IPS-15b (cell line): ENCODE measurements around the gene OTC.

Experiments
- H3K27me3 ChIP-seq: one replicate; pipeline ENCODE4 v1.6.1; 2013; ENCODE audit warnings: low read length; ENCODE audit not compliant: control insufficient read depth, insufficient read depth
- H3K36me3 ChIP-seq: one replicate; pipeline ENCODE4 v1.6.1; 2013; ENCODE audit warnings: low read length; ENCODE audit not compliant: control insufficient read depth, insufficient read depth
- H3K4me1 ChIP-seq: one replicate; pipeline ENCODE4 v1.6.1; 2013; ENCODE audit warnings: mild to moderate bottlenecking, low read length; ENCODE audit not compliant: control insufficient read depth, insufficient read depth
- H3K4me3 ChIP-seq: one replicate; pipeline ENCODE4 v1.5.1; 2013; ENCODE audit warnings: low read depth, low read length
- H3K9ac ChIP-seq: one replicate; pipeline ENCODE4 v1.6.1; 2013; ENCODE audit warnings: low read depth, mild to moderate bottlenecking, low read length
- H3K9me3 ChIP-seq: one replicate; pipeline ENCODE4 v1.6.1; 2013; ENCODE audit warnings: mild to moderate bottlenecking, low read length; ENCODE audit not compliant: control insufficient read depth, insufficient read depth

The OTC gene

DNA sequence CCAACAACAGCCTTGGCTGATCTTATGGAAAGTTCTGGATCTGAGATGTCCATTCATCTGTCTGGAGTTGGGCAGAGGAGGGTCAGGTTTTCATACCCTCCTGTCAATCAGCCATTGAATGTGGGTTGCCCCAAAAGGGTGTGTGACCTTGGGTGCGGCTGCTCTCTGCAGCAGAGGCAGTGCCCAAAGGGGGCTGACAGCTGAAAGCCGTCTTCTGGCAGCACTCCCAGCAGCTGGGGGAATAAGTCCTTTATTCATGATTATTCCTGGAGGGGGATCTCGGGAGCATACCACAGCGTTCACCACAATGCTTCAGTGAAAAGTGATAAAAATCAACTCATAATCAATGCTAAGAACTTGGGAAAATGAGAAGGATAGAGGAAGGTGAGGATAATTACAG lies 54.7 kb downstream of the OTC start:
- H3K4me3 ChIP-seq, result no peak overlapping the region
- peaks cover 2% of the 10 kb centered on the region for H3K4me1 ChIP-seq
- H3K9me3 ChIP-seq, result no peaks in the 10 kb centered on the region
- H3K27me3 ChIP-seq, result no peaks in the 10 kb centered on the region
- no peak overlapping the region for H3K9ac ChIP-seq
- no peaks in the 10 kb centered on the region for H3K36me3 ChIP-seq

DNA sequence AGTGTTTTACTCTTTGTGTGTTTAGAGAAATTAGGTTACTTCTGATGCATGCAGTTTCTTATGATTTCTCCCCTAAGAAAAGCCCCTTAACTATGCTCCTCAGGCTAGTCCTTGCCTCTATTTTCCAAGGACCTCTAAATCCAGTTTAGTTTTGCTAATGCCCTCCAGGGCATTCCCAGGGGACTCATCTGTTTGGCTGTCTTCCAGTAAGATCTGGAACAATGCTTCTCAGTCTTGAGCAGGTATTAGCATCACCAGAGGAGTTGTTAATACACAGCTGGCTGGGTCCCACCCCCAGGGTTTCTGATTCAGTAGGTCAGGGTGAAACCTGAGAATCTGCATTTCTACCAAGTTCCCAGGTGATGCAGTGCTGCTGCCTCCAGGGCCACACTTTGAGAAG lies 56.9 kb downstream of the OTC start:
- no peaks in the 10 kb centered on the region for H3K9me3 ChIP-seq
- H3K4me1 ChIP-seq, result peaks cover 2% of the 10 kb centered on the region
- no peaks in the 10 kb centered on the region for H3K27me3 ChIP-seq
- H3K36me3 ChIP-seq, result no peaks in the 10 kb centered on the region
- H3K4me3 ChIP-seq, result no peak overlapping the region
- no peak overlapping the region for H3K9ac ChIP-seq

DNA sequence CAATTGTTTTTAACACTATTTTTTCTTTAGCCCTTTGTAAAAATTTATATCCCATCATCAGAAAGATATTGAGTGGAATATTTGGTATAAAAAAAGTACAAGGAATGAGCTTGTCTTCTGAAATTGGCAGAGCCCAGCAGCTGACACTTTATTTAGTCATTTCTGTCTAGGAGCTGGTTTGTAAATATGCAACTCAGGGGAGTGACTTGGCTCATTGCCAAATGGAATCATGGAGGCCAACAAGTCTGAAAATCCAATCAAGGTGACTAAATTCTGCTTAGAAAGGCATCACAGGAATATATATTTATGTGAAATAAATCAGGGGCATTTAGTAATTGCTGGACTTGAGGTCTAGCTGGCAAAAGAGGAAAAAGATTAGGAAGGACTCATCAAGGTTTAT lies 74.4 kb downstream of the OTC start:
- Histone ChIP-seq H3K4me3 (no peak overlapping the region), H3K4me1 (no peaks in the 10 kb centered on the region), H3K27me3 (no peaks in the 10 kb centered on the region), H3K9ac (no peak overlapping the region), H3K36me3 (no peaks in the 10 kb centered on the region), H3K9me3 (no peaks in the 10 kb centered on the region)

DNA sequence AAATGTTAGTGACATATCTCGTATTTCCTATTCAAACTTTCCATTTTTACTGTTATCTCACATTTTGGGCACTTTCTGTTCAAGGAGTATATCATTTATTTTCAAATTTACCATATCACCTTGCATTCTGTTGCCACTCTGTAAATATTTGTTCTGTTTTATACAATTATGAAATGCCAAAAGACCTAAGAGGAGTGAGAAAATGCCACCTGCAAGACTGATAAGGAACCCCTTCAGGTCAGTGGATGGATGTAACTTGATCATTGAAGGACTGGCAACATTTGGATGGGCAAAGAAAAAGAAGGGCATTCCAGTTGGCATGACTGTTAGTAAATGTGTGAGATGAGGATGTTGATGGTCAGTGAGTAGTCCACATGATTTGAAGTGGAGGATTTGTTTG lies 79.1 kb downstream of the OTC start:
- Histone ChIP-seq H3K4me3 (no peak overlapping the region), H3K27me3 (no peaks in the 10 kb centered on the region), H3K9ac (no peak overlapping the region), H3K4me1 (no peaks in the 10 kb centered on the region), H3K36me3 (no peaks in the 10 kb centered on the region), H3K9me3 (no peaks in the 10 kb centered on the region)

DNA sequence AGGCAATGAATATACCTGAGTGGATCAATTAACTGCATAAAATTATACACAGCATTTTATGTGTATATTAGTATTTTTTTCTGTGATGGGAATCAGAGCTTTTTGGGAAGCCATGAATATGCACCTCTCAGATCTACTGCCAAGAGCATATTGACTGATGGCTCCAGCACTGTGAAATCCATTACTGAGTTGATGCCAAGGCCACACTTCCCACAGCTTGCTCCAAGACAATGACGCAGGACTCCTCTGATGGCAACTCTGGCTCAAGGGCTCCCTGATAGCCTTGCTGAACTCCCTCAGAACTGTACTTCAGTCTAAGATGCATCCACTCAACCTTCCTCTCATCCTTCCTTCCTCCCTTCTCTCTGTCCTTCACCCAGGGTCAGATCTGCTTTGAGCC lies 82.7 kb downstream of the OTC start:
- H3K4me1 ChIP-seq, result no peaks in the 10 kb centered on the region
- H3K9me3 ChIP-seq, result no peaks in the 10 kb centered on the region
- no peaks in the 10 kb centered on the region for H3K36me3 ChIP-seq
- no peak overlapping the region for H3K9ac ChIP-seq
- no peaks in the 10 kb centered on the region for H3K27me3 ChIP-seq
- no peak overlapping the region for H3K4me3 ChIP-seq

DNA sequence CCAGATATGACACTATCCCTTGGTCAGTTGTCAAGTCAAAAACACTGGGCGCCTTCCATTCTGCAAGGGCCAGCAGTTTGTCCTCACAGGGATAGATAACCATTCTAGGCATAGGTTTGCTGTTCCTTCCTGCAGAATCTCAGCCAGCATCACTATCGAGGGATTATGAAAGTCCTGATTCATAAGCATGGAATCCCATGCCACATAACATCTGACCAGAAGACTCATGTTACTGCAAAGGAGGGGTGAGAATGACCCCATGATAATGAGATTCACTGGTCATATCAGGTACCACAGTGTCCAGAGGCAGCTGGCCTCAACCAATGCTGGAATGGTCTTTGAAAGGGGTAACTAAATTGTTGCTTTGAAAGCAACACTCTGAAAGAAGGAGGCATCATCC lies 84.7 kb downstream of the OTC start:
- H3K4me1 ChIP-seq, result no peaks in the 10 kb centered on the region
- no peak overlapping the region for H3K4me3 ChIP-seq
- no peaks in the 10 kb centered on the region for H3K36me3 ChIP-seq
- no peaks in the 10 kb centered on the region for H3K9me3 ChIP-seq
- no peak overlapping the region for H3K9ac ChIP-seq
- no peaks in the 10 kb centered on the region for H3K27me3 ChIP-seq

DNA sequence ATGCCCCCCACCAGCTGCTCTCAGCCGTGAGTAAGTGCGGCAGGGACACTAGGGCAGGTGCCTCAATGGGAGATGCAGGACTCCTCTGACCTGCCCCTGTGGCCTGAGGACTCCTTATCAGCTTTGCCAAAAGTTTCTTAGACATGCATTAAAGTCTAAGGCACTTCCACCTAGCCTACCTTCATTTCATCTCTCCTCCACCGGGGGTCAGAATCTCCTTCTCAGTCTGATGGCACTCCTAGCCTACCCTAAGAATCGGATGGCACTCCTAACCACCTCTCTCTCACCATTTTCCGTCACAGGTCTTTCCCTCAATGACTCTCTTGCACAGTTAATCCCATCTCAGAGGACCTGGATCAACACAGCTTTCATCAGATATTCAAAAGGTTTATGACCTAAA lies 85.9 kb downstream of the OTC start:
- no peaks in the 10 kb centered on the region for H3K27me3 ChIP-seq
- H3K9ac ChIP-seq, result no peak overlapping the region
- H3K9me3 ChIP-seq, result no peaks in the 10 kb centered on the region

DNA sequence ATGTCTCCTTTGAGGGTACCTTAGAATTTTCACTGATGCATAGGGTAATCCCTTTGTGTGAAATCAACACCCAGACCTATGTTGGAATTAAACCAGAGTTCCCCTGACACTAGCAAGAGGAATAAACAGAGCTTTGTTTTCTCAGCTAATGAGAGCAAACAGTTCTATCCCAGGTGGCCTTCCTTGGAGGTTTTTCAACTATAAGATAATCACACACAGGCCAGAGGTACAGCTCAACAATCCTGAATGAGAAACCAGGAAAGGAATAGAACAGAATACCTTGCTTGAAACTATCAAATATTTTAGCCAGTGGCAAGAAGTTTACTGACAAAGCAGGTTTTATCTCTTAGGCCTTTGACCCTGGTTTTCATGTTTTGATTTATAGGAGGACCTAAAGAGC lies 100.2 kb downstream of the OTC start:
- Histone ChIP-seq H3K9me3 (no peaks in the 10 kb centered on the region), H3K4me1 (no peaks in the 10 kb centered on the region), H3K36me3 (no peaks in the 10 kb centered on the region), H3K27me3 (no peaks in the 10 kb centered on the region), H3K4me3 (no peak overlapping the region), H3K9ac (no peak overlapping the region)

More for the DNA sequence above, 85.9 kb downstream of the OTC start:
- H3K36me3 ChIP-seq, result no peaks in the 10 kb centered on the region
- H3K4me1 ChIP-seq, result no peaks in the 10 kb centered on the region
- H3K4me3 ChIP-seq, result no peak overlapping the region

DNA sequence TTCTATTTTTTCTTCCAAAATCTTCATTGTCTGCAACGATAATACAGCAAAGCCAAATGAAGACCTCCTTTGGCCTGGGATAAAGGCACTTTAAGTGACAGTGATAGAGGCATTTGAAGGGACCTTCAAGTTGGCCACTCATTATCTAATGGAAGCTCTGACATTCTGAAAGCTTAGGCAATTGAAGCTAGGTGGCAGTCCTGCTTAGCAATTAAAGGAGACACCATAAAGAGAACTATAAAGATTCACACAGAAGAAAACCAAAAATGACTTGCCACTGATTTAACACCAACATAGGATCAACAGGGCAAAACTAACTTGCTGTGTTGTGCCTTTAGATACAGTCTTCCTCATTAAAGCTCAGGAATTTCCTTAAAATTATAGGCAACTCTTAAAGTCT lies 105.7 kb downstream of the OTC start:
- no peak overlapping the region for H3K9ac ChIP-seq
- H3K4me3 ChIP-seq, result no peak overlapping the region
- H3K27me3 ChIP-seq, result no peaks in the 10 kb centered on the region
- no peaks in the 10 kb centered on the region for H3K4me1 ChIP-seq
- H3K36me3 ChIP-seq, result no peaks in the 10 kb centered on the region
- no peaks in the 10 kb centered on the region for H3K9me3 ChIP-seq

DNA sequence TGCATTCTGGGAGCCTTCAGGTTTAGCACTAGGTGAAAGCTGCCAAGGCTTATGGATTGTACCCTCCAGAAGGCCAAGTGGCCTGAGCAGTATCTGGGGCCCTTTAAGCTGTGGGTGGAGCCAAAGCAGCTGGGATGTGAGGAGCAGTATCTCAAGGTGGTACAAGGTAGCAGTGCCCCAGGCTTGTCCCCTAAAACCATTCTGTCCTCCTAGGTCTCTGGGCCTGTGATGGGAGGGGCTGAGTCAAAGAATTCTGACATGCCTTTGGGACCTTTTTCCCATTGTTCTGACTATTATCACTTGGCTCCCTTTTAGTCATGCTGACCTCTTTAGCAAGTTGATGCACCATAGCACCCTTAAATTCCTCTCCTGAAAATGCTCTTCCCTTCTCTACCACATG lies 109.9 kb downstream of the OTC start:
- Histone ChIP-seq H3K36me3 (no peaks in the 10 kb centered on the region), H3K9me3 (peaks cover 5% of the 10 kb centered on the region), H3K9ac (no peak overlapping the region), H3K4me1 (no peaks in the 10 kb centered on the region), H3K4me3 (no peak overlapping the region), H3K27me3 (no peaks in the 10 kb centered on the region)

DNA sequence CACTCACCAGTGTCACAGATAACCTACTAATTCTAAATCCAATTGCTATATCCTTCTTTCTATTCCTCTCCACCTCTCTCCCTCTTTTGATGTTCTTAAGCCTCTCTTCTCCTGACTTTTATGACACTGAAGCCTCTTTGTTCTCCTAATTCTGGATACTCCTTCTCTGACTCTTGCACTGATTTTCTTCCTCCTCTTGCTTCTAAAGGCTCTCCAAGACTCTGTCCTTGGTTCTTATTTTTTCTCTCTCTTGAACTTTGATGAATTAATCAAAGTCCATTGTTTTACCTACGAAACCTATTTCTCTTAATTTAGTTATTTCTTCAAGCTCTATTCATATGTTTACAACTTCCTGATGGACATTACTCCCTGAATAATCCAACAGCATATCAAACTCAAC lies 113.3 kb downstream of the OTC start:
- H3K4me1 ChIP-seq, result no peaks in the 10 kb centered on the region
- H3K9ac ChIP-seq, result no peak overlapping the region
- H3K36me3 ChIP-seq, result no peaks in the 10 kb centered on the region
- H3K4me3 ChIP-seq, result no peak overlapping the region
- no peaks in the 10 kb centered on the region for H3K27me3 ChIP-seq
- H3K9me3 ChIP-seq, result peaks cover 5% of the 10 kb centered on the region

DNA sequence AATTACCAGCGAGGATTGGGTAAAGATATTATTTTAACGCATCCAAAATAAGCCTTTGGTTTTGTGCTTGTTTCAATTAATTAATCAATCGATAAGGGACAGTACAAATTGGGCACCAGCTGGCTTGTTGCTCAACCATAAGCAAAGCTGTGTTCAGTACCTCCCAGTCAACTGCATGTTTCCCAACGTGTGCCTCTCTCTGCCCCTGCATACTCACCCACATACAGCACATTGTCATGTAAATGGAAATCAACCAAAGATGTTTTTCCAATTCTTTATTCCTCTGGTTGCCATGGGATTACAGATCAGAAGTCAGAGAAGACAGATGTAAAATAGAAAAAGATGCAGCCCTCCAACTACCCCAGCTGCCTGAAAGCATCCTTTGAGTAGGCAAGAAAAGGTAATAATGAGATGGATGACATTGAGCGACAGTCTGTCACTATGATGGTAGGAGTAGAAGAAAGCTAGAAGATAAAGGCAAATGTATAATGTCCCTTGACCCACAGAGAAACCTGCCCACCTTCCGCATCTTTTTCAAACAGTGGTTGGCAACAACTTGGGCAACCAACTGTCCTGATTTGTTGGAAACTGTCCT lies 116.3 kb downstream of the OTC start:
- Histone ChIP-seq H3K4me3 (no peak overlapping the region), H3K27me3 (no peaks in the 10 kb centered on the region), H3K9ac (no peak overlapping the region), H3K4me1 (no peaks in the 10 kb centered on the region), H3K9me3 (peaks cover 5% of the 10 kb centered on the region), H3K36me3 (no peaks in the 10 kb centered on the region)
